ENCODE measurements around the gene KCNIP1.
A peak's percentile ranks its signal among the peaks of the same experiment; 100 is the strongest.
"Not testable (repeated sequence)": the region's sequence is repeated elsewhere in the genome, so short reads cannot be mapped to it uniquely, and the experiment has no call there.

The KCNIP1 gene

DNA sequence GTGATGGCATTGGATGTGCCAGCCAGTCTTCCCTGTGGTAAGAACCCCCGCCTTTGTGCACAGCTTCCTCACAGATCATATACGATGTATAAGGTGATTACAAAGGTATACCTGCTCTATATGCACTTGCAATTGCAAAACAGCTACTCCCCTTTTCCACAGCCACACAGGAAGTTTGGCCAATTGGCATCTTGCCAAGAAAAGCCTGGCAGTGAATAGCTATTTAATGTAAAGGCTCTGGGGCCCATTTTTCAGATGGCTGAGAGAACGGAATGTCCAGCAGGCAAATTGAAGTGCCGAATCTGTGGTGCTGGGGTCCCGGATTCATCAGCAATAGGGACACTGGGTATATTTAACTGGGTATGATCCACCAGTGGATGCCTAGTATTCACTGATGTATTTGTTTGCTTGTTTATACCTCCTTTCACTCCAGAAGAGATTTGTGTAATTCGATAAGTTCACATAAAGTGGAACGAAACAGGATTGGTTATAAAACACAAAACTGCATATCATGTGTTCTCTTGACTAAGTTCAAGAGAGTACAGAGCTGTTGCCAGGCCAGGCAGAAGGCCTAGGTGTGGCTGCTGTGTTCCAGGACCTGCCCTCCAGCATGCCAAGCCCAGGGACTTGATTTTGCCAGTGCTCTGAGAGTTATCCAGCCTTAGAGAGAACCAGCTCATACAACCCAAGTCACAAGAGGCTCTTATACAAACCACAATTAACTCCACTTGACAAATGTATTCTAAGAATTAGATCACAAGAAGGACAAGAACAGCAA is 252.0 kb downstream of the KCNIP1 start:
- FAIRE-seq, result no peak

- no peak for FAIRE-seq
Measured at GRCh38 chr5:170756691-170757090, 252.9 kb downstream of the KCNIP1 start.

- FAIRE-seq, result peak; percentile 97
Measured at GRCh38 chr5:170757182-170757601, 253.4 kb downstream of the KCNIP1 start.

DNA sequence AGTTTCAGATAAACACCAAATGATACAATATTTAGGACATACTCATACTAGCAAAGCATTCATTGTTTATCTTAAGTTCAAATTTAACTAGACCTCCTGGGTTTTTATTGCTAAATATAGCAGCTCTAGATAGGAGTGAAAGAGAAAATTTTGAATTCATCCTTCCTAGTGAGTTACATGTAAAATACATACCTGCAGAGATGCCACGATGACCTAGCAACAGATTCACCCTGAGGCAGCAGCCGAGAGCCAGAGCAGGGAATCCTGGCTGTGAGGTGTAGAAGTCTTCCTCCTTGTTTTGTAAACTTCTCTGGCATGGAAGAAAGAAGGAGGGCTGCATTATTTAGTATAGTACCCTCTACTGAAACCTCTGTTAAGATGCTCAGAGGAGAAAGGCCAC is 253.8 kb downstream of the KCNIP1 start:
- FAIRE-seq, result no peak

- no peak for FAIRE-seq
Measured at GRCh38 chr5:170758481-170758880, 254.7 kb downstream of the KCNIP1 start.

GRCh38 chr5:170760113-170760512 is 256.3 kb downstream of the KCNIP1 start:
- FAIRE-seq, result no peak

DNA sequence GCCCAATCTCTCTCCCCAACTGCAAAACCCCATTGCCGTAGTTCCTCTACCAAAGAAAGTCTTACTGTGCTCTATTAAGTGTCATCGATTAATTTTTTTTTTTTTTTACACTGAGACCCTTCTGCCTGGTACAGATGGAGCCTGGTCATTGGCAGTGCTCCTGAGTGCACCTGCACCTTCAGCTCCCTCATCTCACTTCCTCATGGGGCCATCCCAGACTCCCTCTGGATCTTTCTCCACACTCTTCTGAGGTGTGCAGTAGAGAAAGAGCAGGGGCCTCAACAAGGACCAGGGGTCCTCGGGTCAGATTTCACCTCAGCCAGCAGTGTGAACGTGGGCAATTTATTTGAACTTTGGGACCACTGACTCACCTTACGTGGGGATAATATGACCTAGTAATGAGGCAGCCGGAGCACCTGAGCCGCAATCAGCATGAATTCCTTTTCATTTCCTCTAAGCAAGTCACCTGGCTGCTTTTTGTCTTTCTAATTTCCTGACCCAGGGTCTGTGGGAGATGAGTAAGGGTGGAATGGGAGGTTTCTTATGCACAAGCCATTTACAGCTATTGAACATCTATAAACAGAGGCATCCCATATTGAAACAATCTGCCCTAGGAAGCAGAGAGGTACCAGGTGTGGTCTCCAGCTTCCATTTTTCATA is 257.4 kb downstream of the KCNIP1 start:
- FAIRE-seq, result no peak

GRCh38 chr5:170761708-170762066 is 257.9 kb downstream of the KCNIP1 start:
- no peak for FAIRE-seq

DNA sequence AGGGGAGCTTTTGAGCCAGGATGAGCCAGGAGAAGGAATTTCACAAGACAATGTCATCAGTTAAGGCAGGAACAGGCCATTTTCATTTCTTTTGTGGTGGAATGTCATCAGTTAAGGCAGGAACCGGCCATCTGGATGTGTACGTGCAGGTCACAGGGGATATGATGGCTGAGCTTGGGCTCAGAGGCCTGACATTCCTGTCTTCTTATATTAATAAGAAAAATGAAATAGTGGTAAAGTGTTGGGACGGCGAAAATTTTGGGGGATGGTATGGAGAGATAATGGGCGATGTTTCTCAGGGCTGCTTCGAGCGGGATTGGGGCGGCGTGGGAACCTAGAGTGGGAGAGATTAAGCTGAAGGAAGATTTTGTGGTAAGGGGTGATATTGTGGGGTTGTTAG is 258.5 kb downstream of the KCNIP1 start:
- FAIRE-seq, result not testable (repeated sequence)

- not testable (repeated sequence) for FAIRE-seq
Measured at GRCh38 chr5:170765868-170766267, 262.0 kb downstream of the KCNIP1 start.

DNA sequence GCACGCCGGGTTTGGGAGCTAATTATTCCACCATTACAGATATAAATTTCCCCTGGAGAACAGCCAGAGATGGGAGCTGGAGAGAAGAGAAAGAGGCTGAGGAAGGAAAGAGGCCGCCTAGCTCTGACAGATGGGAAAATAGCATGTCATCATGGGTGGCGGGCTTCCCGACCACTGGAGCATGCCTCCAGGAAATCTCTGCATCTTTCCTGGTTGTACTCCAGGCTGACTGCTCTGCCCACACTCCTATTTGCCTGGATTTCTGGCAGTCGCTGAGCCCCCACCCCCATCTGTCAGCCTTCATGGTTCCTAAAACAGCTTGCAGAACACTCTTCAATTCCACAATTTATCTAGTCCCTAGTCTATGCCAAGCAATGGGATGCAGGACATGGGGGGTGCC is 265.4 kb downstream of the KCNIP1 start:
- no peak for FAIRE-seq

DNA sequence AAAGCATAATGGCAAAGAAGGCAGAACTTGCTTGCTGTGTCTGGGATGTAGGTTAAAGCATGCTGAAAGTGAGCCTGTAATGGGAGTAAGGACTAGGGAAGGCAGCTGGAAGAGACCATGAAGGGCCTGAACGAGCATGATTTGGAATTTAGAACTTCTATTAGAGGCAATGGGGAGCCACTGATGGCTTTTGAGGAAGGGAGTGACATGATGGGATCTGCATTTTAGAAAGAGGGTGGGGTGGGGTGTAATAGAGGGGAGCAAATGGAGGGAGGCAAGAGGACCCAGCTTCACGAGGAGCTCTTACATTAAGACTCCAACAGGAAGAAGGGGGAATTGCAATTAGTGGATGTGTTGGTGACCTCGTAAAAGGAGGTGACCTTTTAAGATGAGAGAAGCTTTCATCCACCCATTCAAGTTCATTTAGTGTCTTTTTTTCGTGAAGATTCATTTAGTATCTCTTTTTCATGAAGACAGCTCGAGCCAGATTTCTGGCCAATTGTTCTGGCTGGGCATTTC is 266.1 kb downstream of the KCNIP1 start:
- no peak for FAIRE-seq

- FAIRE-seq, result no peak
Measured at GRCh38 chr5:170771496-170771895, 267.7 kb downstream of the KCNIP1 start.

DNA sequence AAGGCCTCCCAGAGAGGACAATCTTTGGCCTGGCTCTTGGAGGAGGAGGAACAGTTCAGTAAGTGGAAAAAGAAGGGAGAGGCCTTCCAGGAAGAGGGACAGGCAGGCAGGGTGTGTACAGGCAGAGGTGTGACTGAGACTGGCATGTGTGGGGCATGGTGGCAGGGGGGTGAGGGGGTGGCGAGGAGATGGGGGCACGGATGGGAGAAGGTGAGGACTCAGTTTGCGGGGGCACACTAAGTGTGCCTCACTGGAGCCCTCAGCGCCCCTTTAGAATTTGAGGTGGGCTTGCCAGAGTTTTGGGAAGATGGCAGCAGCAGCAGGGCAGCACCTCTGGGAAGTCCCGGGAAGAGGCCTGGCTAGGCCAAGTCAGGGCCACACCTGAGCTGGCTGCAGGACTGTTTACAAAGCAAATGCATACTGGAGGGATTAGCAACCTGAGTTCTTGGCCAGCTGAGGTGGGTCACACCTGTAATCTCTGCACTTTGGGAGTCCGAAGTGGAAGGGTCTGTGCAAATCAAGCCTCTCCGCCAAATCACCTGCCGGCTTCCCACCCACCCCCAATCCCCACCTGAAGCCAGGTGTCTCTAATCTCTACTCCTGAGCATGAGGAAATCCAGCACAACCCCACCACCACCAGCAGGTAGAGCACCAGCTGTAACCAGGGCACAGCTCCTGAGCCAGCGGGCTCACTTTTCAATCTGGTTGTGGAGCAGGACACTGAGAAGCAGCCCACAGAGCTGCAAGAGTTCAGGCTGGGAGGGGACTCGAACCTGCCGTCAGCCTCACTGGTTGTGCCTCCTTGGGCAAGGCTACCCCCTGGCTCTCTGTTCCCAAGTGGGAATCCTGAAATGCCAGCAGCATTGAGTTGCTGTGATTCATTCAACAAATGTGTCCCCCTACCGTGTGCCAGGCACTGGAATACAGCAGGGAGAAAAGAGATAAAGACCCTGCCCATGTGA is 269.5 kb downstream of the KCNIP1 start:
- no peak for FAIRE-seq

DNA sequence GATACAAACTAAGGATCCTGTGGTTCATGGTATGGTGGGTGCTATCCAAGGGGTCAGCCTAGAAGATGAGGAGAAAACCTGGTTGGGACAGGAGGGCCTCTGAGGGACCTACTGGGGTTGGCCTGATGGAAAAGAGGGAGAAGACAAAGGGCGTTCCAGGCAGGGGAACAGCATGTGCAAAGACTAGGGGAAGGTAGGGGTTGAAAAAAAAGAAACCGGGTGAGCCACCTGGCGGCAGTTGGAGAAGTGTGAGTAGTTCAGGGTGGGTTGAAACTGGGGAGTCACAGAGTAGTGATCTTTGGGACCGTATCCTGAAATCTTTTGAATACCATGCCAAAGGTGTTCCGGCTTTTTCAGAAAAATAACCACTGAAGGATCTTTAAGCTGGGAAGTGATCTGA is 271.0 kb downstream of the KCNIP1 start:
- FAIRE-seq, result no peak

GRCh38 chr5:170781946-170782345 is 278.1 kb downstream of the KCNIP1 start:
- FAIRE-seq, result no peak

DNA sequence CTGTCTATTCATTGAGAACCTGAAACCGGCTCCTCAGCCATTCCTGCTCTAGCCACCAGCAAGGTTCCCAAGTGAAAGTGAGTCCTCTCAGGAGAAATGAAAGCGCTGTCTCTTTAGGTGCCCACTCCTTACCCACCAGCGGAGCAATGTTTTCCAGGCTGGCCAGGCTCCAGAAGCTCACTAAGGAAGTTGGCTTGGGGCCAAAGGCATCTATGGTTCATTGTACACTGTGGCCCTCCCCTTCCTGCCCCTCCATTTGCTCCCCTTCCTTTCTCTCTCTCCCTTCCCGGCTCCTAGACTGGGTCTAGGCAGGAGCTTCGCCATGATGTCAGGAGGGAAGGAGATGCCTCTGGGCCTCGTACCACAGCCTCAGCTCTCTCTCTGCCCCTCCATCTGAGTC is 278.6 kb downstream of the KCNIP1 start:
- FAIRE-seq, result no peak

GRCh38 chr5:170783498-170784247 is 279.9 kb downstream of the KCNIP1 start, which contains the start of gene GABRP:
GABRP (plus strand) TSS chr5:170783725; CDS start chr5:170788616, 4,891 bp downstream.
- FAIRE-seq, result no peak

DNA sequence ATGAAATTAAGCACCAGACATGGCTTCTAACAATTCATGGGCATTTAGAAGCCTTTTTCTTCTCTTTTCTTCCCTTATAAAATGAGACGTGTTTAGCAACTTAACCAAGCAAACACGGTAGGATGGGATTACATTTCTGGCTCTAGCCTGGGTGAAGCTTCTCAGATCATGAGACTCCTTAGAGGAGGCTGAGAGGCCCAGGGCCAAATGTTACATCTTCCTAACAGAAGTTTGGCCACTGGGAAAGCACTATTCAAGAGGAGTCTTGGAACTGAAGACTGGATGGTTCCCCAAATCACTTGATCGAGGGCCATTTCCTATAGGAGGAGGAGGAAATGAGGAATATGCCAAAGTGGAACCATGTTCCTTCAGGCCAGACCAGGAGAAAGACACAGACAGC is 281.6 kb downstream of the KCNIP1 start:
- no peak for FAIRE-seq
